COLO668 (cell line): ENCODE data around the gene PTPN4.
A peak's percentile ranks its signal among the peaks of the same experiment; 100 is the strongest.

ENCODE experiments used
- DNase-seq: peaks from one replicate; lab custom pipeline; 2025; ENCODE audit not compliant: unreplicated experiment; lab: John Stamatoyannopoulos, UW

Gene PTPN4

GRCh38 chr2:119732601-119733164 lies 27.0 kb upstream of the PTPN4 start:
- no peak for DNase-seq

DNA sequence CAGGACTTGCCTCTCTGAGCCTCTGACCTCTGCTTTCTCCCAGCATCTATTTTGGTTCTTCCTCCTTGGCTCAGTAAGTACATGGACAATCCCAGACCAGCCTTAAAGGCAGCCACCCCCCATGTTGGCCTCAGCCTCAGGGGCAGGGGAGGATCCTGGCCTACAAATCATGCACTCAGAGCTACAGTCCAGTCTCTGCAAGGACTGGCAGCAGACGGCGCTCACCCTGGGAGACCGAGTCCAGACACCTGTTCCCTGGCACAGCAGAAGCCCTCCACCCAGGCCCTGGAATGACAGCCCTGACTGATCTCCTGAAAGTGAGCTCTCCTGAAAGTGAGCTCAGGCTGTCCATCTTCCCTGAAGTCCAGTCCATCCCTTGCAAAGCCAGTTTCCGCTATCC lies 25.7 kb upstream of the PTPN4 start:
- DNase-seq, result peak; percentile 57

- DNase-seq, result no peak
Observed at GRCh38 chr2:119735565-119735964, 24.2 kb upstream of the PTPN4 start.

- no peak for DNase-seq
Observed at GRCh38 chr2:119736021-119736420, 23.7 kb upstream of the PTPN4 start.

DNA sequence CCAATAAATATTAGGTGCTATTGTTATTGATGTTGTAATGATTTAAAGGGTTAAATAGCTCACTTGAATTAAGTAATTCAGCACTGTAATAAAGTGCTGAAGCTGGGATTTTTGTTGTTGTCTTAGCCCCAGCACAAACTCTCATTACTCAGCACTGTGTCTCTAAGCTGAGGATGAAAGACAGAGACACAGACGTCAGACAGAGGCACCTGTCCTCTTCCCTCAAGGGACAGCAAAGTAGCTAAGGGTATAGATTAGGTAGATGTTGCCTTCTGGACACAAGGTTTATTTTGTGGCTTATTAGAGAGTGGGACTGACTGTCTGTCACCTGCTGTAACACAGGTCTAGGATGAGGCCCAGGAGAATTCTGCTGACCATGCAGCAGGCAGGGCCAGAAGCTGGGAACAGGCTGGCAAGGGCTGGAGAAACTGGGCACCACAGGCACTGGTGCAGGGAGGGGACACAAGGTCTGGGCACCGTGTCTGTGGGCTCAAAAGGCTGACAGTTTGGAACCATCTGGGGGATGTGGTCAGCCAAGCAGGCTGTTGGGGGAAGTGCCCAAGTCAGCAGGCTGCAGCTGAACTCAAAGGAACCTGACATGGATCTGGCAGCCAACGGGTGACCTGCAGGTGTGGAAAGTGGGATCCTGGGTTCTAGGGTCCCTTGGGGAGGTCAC lies 20.0 kb upstream of the PTPN4 start:
- DNase-seq, result no peak

DNA sequence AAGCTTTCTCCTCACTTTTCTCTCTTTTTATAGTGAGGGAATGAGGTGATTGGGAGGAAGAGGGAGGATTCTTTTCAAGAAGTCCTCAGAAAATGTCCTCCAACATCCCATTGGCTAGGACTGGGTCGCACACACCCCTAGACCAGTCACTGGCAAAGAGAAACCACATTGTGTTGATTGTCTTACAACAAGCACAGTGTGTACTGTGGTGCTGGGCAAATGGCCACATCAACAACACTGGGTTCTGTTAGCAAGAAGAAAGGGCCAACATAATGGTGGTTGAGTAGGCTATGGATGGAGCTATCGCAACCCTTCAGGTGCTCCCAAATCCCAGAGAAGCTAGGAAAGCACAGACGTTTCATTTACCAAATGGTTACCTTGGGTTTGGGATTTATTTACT lies 18.7 kb upstream of the PTPN4 start:
- DNase-seq, result no peak

DNA sequence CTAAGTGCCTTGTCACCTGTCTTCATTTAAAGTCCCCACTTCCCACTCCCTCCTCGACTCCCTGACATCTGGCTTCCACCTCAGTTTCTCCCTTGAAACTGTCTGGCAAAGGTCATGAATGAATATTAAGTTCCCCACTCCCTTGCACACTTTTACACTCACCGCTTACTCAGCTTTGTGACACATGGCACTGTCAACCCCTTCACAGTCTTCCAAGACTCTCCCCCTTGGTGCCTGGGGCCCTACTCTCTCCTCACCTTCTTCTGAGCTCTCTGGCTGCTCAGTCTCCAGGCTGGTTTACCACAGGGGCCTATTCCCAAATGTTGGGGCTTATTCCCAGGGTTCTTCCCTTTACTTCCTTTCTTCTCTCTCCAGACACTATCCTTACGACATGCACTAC lies 17.9 kb upstream of the PTPN4 start:
- DNase-seq, result no peak

GRCh38 chr2:119744335-119744939 lies 15.3 kb upstream of the PTPN4 start:
- DNase-seq, result peak; percentile 58

- no peak for DNase-seq
Observed at GRCh38 chr2:119745566-119745965, 14.2 kb upstream of the PTPN4 start.

DNA sequence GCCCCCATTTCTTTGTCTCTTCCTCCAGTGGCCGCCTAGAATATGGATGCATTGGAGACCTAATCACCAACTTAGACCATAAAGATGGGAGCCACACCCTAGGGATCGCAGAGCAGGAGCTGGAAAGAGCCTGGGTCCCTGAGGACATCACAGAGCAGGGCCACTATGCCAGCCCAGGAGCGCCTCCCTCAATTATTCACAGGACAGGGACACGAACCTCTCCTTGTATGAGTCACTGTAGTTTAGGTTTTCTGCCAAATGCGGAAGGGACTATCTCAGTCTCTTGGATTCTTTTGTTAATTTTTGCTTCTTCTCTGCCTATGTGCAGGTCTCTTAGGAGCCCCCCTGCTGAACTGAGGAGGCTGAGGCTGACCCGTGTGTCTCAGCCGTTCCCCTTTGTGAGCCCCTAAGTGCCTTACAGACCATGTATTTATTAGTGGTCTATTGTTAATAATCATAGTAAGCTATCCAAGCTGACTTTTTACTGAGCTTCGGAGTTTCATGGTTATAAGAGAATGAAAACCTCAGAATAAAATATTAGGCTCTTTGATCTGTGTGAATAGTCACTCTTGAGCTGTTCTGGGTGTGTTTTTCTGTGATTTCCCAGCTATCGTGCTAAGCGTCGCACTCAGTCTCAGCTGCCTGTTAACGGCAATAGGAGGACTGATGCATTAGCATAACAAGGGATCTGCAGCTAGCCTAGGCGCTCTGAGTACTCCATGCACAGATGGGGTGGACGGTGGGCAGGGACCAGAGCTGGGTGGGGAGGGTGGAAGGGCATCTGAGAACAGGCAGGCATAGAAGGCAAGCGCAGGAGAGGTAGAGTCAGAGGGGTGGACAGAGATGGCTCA lies 12.7 kb upstream of the PTPN4 start:
- DNase-seq, result no peak

DNA sequence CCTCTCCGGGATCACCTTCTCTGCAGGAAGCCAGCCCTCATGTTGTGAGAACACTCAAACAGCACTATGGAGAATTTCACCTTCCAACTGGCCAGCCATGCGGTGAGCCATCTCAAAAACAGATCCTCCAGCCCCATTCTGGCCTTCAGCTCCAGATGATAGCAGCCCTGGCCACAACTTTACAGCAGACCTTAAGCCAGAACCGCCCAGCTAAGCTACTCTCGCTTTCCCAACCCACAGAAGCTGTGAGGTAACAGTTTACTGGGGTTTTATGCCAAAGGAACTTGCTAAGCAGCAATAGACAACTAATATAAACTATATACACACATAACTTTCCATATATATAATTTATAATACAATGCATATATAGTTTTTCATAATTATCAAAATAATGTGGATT lies 11.6 kb upstream of the PTPN4 start:
- DNase-seq, result no peak

DNA sequence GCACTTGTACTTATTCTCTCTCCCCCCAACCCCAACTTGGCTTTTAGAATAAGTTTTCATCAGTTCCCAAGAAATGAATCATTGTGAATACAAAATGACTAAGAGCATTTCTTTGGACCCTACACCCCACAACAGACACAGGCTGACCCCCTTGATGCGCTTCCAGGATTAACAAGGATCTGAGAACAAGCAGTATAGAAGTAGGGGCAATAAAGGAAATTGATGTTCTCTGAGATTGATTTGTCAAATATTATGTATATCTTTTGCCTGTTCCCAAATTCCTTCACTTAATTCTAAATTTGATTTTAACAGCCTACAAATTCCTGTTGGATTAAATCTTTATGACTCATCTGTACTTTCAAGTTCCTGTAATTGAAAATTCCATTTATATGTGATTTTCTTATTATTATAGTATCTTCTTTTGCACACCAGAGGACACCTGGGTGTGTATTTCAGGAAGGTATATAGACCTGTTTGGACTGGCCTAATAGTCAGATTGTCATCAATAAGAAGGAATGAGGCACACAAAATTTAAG lies 10.2 kb upstream of the PTPN4 start:
- DNase-seq, result no peak

DNA sequence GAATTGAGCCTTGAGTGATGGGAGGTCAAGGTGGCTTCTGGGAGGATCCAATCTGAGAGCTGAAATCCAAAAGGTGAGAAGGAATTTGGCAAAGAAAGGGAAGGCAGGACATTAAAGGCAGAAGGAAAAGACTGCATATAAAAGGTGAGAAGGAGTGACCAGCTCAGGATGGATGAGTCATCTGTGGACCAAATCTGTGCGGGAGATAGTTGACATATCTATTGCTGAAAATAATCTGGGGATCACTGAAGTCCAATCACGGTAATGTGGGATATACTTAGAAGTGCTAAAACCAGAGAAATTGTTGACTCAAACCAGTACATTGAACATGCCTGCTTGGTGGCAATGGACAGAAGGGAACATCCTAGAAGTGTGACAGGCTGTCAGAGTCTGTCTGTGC lies 8.0 kb upstream of the PTPN4 start:
- no peak for DNase-seq

DNA sequence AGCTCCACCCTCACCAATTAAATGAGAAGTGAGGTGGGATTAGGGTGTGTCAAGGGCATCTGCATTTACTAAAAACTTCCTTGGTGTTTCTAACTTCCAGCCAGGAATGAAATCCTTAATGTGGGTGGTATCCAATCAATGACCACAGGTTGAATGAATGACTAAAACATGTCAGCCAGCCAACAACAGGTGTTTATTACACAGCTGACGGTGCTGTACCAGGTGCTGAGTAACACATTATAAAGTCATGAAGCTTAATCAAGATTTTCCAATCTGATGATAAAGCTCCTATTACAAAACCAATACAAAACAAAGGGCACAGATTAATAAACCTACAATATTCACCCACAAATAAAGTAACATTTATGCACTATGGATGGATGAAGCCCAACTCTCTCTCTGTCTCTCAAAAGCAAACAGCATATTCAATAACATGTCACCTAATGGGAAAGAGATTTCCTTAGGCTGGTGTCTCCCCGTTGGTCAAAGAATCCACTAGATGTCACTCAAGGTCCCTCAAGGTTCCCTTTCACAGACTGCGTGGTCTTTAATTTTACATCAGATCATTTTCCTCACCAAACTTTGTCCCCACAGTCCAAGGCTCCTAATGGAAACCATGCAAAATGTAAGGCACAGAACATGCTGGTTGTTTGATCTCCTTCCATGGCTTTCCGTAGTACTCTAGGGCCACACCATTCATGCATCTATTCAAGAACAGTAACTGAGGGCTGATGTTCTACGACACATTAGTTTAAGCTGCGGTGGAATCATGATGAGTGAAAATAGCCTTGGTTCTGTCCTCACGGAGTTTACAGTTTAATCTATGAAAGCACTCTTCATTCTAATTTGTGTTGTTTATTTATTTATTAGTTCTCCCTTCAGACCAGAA lies 6.4 kb upstream of the PTPN4 start:
- peak; percentile 19 for DNase-seq

DNA sequence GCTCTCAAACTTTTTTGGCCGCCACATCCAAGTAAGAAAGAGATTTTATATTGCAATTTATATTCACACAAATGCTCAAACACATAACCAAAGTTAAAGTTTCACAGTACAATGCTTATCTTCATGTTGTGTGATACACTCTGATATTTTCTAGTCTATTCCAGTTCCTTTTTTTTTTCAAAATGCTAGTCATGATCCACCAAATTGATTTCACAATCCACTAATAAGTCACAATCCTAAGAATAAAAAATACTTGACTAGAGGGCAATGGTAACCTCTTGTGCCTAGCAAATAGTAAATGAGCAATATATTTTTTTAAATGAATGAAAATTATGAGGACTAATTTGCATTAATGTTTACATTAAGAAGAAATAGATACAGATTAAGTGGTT lies 5.8 kb upstream of the PTPN4 start:
- DNase-seq, result no peak

DNA sequence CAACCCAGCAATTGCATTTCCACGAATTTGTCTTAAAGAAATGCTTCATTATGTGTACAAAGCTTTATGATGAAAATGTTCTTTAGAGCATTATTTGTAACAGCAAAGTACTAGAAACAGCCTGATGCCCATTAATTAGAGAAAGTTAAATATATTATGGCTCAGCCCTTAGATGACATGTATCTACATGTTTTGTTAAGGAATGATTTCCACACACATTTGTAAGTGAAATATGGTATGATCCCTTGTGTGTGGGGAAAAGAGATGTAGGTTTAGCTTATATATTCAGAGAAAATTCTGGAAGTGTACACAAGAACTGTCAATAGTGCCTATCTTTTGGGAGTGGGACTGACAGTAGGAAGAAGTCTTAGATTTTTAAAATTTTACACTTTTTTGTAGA lies 3.8 kb upstream of the PTPN4 start:
- no peak for DNase-seq

DNA sequence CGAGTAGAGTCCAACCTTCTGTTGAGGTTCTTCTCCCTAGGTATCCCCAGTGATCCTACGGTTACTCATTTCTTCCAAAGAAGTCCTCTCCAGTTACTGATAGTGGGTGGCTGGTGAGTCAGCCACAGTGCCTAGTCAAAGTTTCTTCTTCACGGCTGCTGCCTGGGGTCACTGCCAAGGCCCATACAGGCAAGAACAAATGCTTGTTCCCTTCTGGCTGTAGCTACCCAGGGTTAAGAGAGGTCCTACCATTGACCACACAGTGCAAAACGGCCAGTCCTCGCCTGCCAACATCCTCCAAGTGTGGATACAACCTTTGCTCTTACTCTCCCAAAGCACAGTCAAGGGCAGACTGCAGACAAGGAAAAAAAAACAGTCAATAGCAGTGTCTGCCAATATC lies 2.9 kb upstream of the PTPN4 start:
- no peak for DNase-seq

- DNase-seq, result no peak
Observed at GRCh38 chr2:119758881-119759450, 756 bp upstream of the PTPN4 start.

DNA sequence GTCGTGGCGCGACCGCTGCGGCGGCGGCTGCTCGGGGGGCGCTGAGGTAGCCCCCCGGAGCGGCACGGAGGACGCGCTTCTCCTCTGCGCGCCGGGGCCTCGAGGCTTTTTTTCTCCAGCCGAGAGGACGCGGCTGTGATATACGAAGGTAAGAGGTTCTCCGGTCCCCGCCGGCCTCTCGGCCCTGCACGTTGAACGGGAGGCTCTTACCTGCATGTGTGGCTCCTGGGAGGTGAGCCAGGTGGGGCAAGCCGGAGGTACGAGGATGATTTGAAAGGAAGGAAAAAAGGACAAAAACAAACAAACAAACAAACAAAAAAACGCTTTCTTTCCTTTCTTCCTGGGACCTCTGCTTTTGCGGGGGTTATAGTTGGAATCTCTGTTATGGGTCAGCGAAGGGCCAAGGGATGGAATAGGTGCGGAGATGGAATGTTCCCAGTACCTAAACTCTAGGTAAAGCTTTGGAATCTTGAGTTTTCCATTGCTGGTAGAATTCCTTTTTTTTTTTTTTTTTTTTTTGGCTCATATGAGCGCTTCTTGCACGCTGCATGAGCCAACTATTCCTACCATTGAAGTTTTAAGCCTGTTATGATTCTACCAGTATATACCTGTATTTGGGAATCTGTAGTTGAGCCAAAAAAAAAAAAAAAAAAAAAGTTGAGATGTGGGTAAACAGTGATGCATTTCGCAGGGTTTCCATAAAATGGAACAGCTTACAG lies 674 bp downstream of the PTPN4 start:
- peak; percentile 81 for DNase-seq

GRCh38 chr2:119760956-119761275 lies 1.2 kb downstream of the PTPN4 start:
- DNase-seq, result no peak
